LHCN-M2 (cell line): ENCODE measurements around the gene AHCTF1. TPM values are rescaled to one million over a fixed set of nuclear protein-coding genes. Genes with fewer than 3 reads are reported as not detected.
A peak's percentile ranks its signal among the peaks of the same experiment; 100 is the strongest.

Experiments
- DNase-seq: peaks from one replicate; pipeline ENCODE4 v3.0.0-alpha.2; 2012; ENCODE audit warnings: low read depth
- total RNA-seq: library from RNA; depleted of rRNA; stranded (reverse); fragments of >200 nt; gene quantifications from 2 replicates; pipeline ENCODE4 v1.2.3, GENCODE V29; 2014; rRNA removed

Gene AHCTF1
- total RNA-seq, 1 experiment from 2014 or later = 42.8 TPM

- DNase-seq = peak; percentile 92
Measured at GRCh38 chr1:246798606-246799496, 132.9 kb downstream of the AHCTF1 start.

GRCh38 chr1:246798107-246798506, 133.6 kb downstream of the AHCTF1 start:
- no peak for DNase-seq

- no peak for DNase-seq
Measured at GRCh38 chr1:246797597-246797996, 134.2 kb downstream of the AHCTF1 start.

- DNase-seq = no peak
Measured at GRCh38 chr1:246797157-246797556, 134.6 kb downstream of the AHCTF1 start.

- DNase-seq = no peak
Measured at GRCh38 chr1:246795906-246796694, 135.6 kb downstream of the AHCTF1 start.

GRCh38 chr1:246794828-246795671, 136.7 kb downstream of the AHCTF1 start:
- peak; percentile 66 for DNase-seq

GRCh38 chr1:246794048-246794827, 137.5 kb downstream of the AHCTF1 start:
- DNase-seq = peak; percentile 30

GRCh38 chr1:246793356-246793896, 138.3 kb downstream of the AHCTF1 start:
- DNase-seq = no peak

GRCh38 chr1:246792603-246793002, 139.1 kb downstream of the AHCTF1 start:
- no peak for DNase-seq

GRCh38 chr1:246791303-246791918, 140.3 kb downstream of the AHCTF1 start:
- DNase-seq = no peak

GRCh38 chr1:246790833-246791232, 140.9 kb downstream of the AHCTF1 start:
- no peak for DNase-seq

- no peak for DNase-seq
Measured at GRCh38 chr1:246790364-246790763, 141.4 kb downstream of the AHCTF1 start.

GRCh38 chr1:246789454-246790339, 142.1 kb downstream of the AHCTF1 start:
- DNase-seq = no peak

Other genes with a start within 250 kb of the AHCTF1 start
- gene SCCPDH, start 207.5 kb downstream of the AHCTF1 start, total RNA-seq = 61.3 and 67.6 TPM in 2 replicates
- gene ZNF695, start 76.1 kb upstream of the AHCTF1 start, total RNA-seq = 4.1 and 5.8 TPM in 2 replicates
- 6.0 and 6.5 TPM in 2 replicates for gene ZNF670, start 146.9 kb upstream of the AHCTF1 start, total RNA-seq
- gene ZNF669, start 172.4 kb upstream of the AHCTF1 start, total RNA-seq = 11.5 and 12.0 TPM in 2 replicates
- gene ZNF124, start 240.1 kb upstream of the AHCTF1 start, total RNA-seq = 19.3 and 19.9 TPM in 2 replicates